ENCODE results near the gene CPSF4L. TPM values are rescaled to one million over a fixed set of nuclear protein-coding genes. Genes with fewer than 3 reads are reported as not detected.

Gene CPSF4L
- total and polyA plus RNA-seq, 2 of the 13 experiments (the other 11 are each of a cell fraction or from before 2014, with no cell fraction given), result 0.73 to 1.6 TPM

DNA sequence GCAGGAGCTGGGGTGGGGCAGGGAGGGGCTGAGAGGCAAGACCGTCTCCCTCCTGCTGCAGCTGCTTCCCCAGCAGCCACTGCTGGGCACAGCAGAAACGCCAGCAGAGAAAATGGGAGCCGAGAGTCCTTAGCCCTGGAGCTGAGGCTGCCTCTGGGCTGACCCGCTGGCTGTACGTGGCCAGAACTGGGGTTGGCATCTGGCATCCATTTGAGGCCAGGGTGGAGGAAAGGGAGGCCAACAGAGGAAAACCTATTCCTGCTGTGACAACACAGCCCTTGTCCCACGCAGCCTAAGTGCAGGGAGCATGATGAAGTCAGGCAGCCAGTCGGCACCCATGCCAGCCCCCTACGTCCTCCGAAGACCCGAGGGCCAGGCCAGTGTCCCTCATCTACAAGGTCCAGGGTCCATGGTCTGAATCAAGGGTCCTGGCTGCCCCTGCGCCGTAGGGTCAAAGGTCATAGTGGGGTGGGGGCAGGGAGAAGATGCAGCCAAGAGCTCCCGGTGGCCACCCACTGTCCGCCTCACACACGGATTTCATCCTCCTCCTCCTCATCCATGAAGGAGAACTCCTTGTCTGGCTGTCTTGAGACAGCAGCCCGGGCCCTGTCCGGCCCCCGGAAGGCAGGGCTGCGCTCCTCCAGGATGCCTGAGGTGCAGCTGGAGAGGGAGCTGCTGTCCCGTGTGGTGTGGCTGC lies 23.4 kb upstream of the CPSF4L start (continued):
- TF ChIP-seq NFKB2 (CRISPR knock-in tag; IDR thresholded peaks at IDR 0.05; ENCODE audit: borderline replicate concordance) (no peak), ZC3H13 (CRISPR knock-in tag; IDR thresholded peaks at IDR 0.05) (peak; percentile 90; the same call in 1 of the 2 replicates), ZNF383 (CRISPR knock-in tag; IDR thresholded peaks at IDR 0.05; ENCODE audit: borderline replicate concordance) (no peak), RBFOX2 (IDR thresholded peaks at IDR 0.05; ENCODE audit: low read depth, low read length) (peak; percentile 29; the same call in 1 of the 2 replicates), MEIS2 (CRISPR knock-in tag; IDR thresholded peaks at IDR 0.05) (no peak), RBM22 (optimal IDR thresholded peaks at IDR 0.05; ENCODE audit: low read length) (peak; percentile 68), PRMT3 (CRISPR knock-in tag; IDR thresholded peaks at IDR 0.05; ENCODE audit: borderline replicate concordance, low read depth) (0 out of 2 replicates have a peak, but pooled peaks have one; percentile 23), NR2F6 (IDR thresholded peaks at IDR 0.05) (peak; percentile 46; the same call in 1 of the 2 replicates), NR2F6 (CRISPR knock-in tag; IDR thresholded peaks at IDR 0.05) (0 out of 2 replicates have a peak, but pooled peaks have one; percentile 28)
- TF ChIP-seq, protein P1, sequence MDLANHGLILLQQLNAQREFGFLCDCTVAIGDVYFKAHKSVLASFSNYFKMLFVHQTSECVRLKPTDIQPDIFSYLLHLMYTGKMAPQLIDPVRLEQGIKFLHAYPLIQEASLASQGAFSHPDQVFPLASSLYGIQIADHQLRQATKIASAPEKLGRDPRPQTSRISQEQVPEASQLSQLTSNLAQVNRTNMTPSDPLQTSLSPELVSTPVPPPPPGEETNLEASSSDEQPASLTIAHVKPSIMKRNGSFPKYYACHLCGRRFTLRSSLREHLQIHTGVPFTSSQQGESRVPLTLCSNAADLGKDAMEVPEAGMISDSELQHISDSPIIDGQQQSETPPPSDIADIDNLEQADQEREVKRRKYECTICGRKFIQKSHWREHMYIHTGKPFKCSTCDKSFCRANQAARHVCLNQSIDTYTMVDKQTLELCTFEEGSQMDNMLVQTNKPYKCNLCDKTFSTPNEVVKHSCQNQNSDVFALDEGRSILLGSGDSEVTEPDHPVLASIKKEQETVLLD (CRISPR knock-in tag; IDR thresholded peaks at IDR 0.05; ENCODE audit: low read depth), result no peak
- TF ChIP-seq, protein P2, sequence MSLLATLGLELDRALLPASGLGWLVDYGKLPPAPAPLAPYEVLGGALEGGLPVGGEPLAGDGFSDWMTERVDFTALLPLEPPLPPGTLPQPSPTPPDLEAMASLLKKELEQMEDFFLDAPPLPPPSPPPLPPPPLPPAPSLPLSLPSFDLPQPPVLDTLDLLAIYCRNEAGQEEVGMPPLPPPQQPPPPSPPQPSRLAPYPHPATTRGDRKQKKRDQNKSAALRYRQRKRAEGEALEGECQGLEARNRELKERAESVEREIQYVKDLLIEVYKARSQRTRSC (CRISPR knock-in tag; IDR thresholded peaks at IDR 0.05; ENCODE audit: low read depth), result no peak
- TF ChIP-seq, protein P3, sequence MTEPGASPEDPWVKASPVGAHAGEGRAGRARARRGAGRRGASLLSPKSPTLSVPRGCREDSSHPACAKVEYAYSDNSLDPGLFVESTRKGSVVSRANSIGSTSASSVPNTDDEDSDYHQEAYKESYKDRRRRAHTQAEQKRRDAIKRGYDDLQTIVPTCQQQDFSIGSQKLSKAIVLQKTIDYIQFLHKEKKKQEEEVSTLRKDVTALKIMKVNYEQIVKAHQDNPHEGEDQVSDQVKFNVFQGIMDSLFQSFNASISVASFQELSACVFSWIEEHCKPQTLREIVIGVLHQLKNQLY (CRISPR knock-in tag; IDR thresholded peaks at IDR 0.05), result no peak
- TF ChIP-seq, protein P4, sequence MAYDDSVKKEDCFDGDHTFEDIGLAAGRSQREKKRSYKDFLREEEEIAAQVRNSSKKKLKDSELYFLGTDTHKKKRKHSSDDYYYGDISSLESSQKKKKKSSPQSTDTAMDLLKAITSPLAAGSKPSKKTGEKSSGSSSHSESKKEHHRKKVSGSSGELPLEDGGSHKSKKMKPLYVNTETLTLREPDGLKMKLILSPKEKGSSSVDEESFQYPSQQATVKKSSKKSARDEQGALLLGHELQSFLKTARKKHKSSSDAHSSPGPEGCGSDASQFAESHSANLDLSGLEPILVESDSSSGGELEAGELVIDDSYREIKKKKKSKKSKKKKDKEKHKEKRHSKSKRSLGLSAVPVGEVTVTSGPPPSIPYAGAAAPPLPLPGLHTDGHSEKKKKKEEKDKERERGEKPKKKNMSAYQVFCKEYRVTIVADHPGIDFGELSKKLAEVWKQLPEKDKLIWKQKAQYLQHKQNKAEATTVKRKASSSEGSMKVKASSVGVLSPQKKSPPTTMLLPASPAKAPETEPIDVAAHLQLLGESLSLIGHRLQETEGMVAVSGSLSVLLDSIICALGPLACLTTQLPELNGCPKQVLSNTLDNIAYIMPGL (CRISPR knock-in tag; IDR thresholded peaks at IDR 0.05; ENCODE audit: borderline replicate concordance in 1 of 2, low read depth in 1 of 2), result no peak

Data from HepG2 (cell line).